Smooth muscle cell (in vitro differentiated cells): ENCODE measurements around the gene CYP2E1. TPM values are rescaled to one million over a fixed set of nuclear protein-coding genes. Genes with fewer than 3 reads are reported as not detected.
"Not testable (repeated sequence)": the region's sequence is repeated elsewhere in the genome, so short reads cannot be mapped to it uniquely, and the experiment has no call there.

Source experiments
- DNase-seq: peaks from one replicate; lab custom pipeline; 2025; ENCODE audit not compliant: unreplicated experiment; lab: John Stamatoyannopoulos, UW
- H2AFZ ChIP-seq: fragments of 200-600 bp; sonication (generic); 2 replicates; pipeline ENCODE4 v1.6.0; 2016; ENCODE audit warnings: antibody characterized with exemption, low read depth, mild to moderate bottlenecking
- H3F3A ChIP-seq: fragments of 200-600 bp; sonication (generic); 2 replicates; pipeline ENCODE4 v1.6.0; 2017; ENCODE audit warnings: antibody characterized with exemption, low read depth
- H3K27ac ChIP-seq: fragments of 200-600 bp; sonication (generic); 2 replicates; pipeline ENCODE4 v1.5.1; 2016; ENCODE audit warnings: low read depth, mild to moderate bottlenecking
- H3K27me3 ChIP-seq: fragments of 200-600 bp; sonication (generic); 2 replicates; pipeline ENCODE4 v1.6.1; 2016; ENCODE audit warnings: low read depth, mild to moderate bottlenecking
- H3K36me3 ChIP-seq: fragments of 200-600 bp; sonication (generic); 2 replicates; pipeline ENCODE4 v1.5.1; 2016; ENCODE audit warnings: low read depth
- H3K4me1 ChIP-seq: fragments of 200-600 bp; sonication (generic); 2 replicates; pipeline ENCODE4 v1.5.1; 2016; ENCODE audit warnings: low read depth
- H3K4me2 ChIP-seq: fragments of 200-600 bp; sonication (generic); 2 replicates; pipeline ENCODE4 v1.6.0; 2016; ENCODE audit warnings: mild to moderate bottlenecking
- H3K4me3 ChIP-seq: fragments of 200-600 bp; sonication (generic); 2 replicates; pipeline ENCODE4 v1.5.1; 2016; ENCODE audit warnings: mild to moderate bottlenecking
- H3K79me2 ChIP-seq: fragments of 200-600 bp; sonication (generic); 2 replicates; pipeline ENCODE4 v1.6.0; 2016; ENCODE audit warnings: low read depth, mild to moderate bottlenecking
- H3K9ac ChIP-seq: fragments of 200-600 bp; sonication (generic); 2 replicates; pipeline ENCODE4 v1.6.0; 2016; ENCODE audit warnings: low read depth
- H3K9me3 ChIP-seq: fragments of 200-600 bp; sonication (generic); replicated peaks from 2 replicates; pipeline ENCODE4 v1.5.1; 2016; ENCODE audit warnings: low read depth
- H4K20me1 ChIP-seq: fragments of 200-600 bp; sonication (generic); 2 replicates; pipeline ENCODE4 v1.6.0; 2016; ENCODE audit warnings: low read depth
- CTCF ChIP-seq: fragments of 200-600 bp; sonication (generic); IDR thresholded peaks from 2 replicates; pipeline ENCODE4 v1.5.1; 2017; ENCODE audit warnings: borderline replicate concordance, mild to moderate bottlenecking, antibody characterized with exemption; ENCODE audit not compliant: insufficient read depth, poor library complexity, severe bottlenecking
- WGBS: methylation state at CpG from one replicate; pipeline ENCODE4 v1.1.7; 2016; ENCODE audit warnings: low lambda C conversion rate; 5-methylcytosine and 5-hydroxymethylcytosine counted together
- polyA plus RNA-seq: library from polyadenylated mRNA; unstranded; fragments of >200 nt; fragmentation: Nextera tagmentation; extraction: Ambion mirVana; gene quantifications from 2 replicates; pipeline ENCODE4 v1.2.1, GENCODE V29; 2016
- total RNA-seq: library from RNA; depleted of rRNA; stranded (reverse); fragments of >200 nt; gene quantifications from 2 replicates; pipeline ENCODE4 v1.2.3, GENCODE V29; 2014

Gene CYP2E1
- total and polyA plus RNA-seq, 2 experiments from 2014 or later = 1.3 to 10.8 TPM

GRCh38 chr10:133487085-133487484, 40.1 kb upstream of the CYP2E1 start:
- no peak for TF ChIP-seq CTCF
- Histone ChIP-seq H3K27me3 (no peaks in the 10 kb centered on the region), H3K36me3 (no peaks in the 10 kb centered on the region), H3K4me2 (no peak overlapping the region), H3K27ac (no peak overlapping the region), H3F3A (no peaks in the 10 kb centered on the region), H2AFZ (no peak overlapping the region), H4K20me1 (no peaks in the 10 kb centered on the region), H3K4me3 (no peak overlapping the region), H3K9me3 (peaks cover 39% of the 10 kb centered on the region), H3K4me1 (no peaks in the 10 kb centered on the region), H3K9ac (no peak overlapping the region), H3K79me2 (no peaks in the 10 kb centered on the region)
- no peak for DNase-seq

- Histone ChIP-seq H3K9ac (no peak overlapping the region), H3K9me3 (peaks cover 39% of the 10 kb centered on the region), H3K4me3 (no peak overlapping the region), H3K27me3 (no peaks in the 10 kb centered on the region), H3K79me2 (no peaks in the 10 kb centered on the region), H2AFZ (no peak overlapping the region), H3K36me3 (no peaks in the 10 kb centered on the region), H3F3A (no peaks in the 10 kb centered on the region), H3K27ac (no peak overlapping the region), H3K4me1 (no peaks in the 10 kb centered on the region), H3K4me2 (no peak overlapping the region), H4K20me1 (no peaks in the 10 kb centered on the region)
- no peak for DNase-seq
- no peak for TF ChIP-seq CTCF
These were observed 38.8 kb upstream of the CYP2E1 start for GRCh38 chr10:133488354-133488753.

GRCh38 chr10:133489816-133490588, 37.2 kb upstream of the CYP2E1 start:
- Histone ChIP-seq H3K4me2 (no peak overlapping the region), H3K27ac (no peak overlapping the region), H3F3A (no peaks in the 10 kb centered on the region), H4K20me1 (no peaks in the 10 kb centered on the region), H3K4me1 (no peaks in the 10 kb centered on the region), H3K36me3 (no peaks in the 10 kb centered on the region), H3K9ac (no peak overlapping the region), H2AFZ (no peak overlapping the region), H3K9me3 (peaks cover 29% of the 10 kb centered on the region), H3K27me3 (no peaks in the 10 kb centered on the region), H3K4me3 (no peak overlapping the region), H3K79me2 (no peaks in the 10 kb centered on the region)
- TF ChIP-seq CTCF = no peak
- WGBS = 43% methylated on average over 2 of the region's 2 CpGs
- no peak for DNase-seq

GRCh38 chr10:133493562-133493961, 33.6 kb upstream of the CYP2E1 start:
- WGBS = 66% methylated on average over 4 of the region's 4 CpGs
- H4K20me1 ChIP-seq = not testable (repeated sequence)

More at GRCh38 chr10:133493562-133493961, 33.6 kb upstream of the CYP2E1 start:
- not testable (repeated sequence) for H3K4me2 ChIP-seq, H3K27ac ChIP-seq, H3K36me3 ChIP-seq, H3K9ac ChIP-seq, H3F3A ChIP-seq, H3K9me3 ChIP-seq, H3K4me1 ChIP-seq, H3K4me3 ChIP-seq, DNase-seq, H2AFZ ChIP-seq, H3K27me3 ChIP-seq, H3K79me2 ChIP-seq
